NCI-H345 treated with DMSO at 0.1 percent for 48 hours (cell line): ENCODE measurements around the gene DCAF12L1.

Experiments used
- DNase-seq: peaks from one replicate; lab custom pipeline; 2025; ENCODE audit not compliant: unreplicated experiment; lab: John Stamatoyannopoulos, UW

DCAF12L1 gene

GRCh38 chrX:126552313-126553022, at the start of gene DCAF12L1:
TSS of gene DCAF12L1 (minus strand) at chrX:126552814. CDS start at chrX:126552608, 206 bp downstream.
- no peak for DNase-seq

- no peak for DNase-seq
Measured at GRCh38 chrX:126580877-126581276, 28.3 kb upstream of the DCAF12L1 start.

DNA sequence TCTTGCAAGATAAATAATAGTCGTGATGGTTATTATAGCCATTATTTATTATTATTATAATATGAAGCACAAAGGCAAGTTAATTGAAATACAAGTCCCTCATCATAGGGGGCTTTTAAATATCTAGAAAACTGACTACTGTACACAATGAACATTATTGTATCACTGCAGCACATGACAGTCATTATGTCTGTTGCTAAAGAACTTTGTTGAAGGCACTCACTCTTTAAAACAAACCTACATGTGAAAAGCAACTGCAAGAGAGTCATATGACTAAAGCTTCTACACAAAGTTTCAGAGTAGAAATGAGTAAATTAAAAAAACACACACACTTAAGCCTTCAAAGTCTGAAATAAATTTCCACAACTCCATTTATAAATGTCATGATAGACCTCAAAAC, 23.3 kb upstream of the DCAF12L1 start:
- no peak for DNase-seq

DNA sequence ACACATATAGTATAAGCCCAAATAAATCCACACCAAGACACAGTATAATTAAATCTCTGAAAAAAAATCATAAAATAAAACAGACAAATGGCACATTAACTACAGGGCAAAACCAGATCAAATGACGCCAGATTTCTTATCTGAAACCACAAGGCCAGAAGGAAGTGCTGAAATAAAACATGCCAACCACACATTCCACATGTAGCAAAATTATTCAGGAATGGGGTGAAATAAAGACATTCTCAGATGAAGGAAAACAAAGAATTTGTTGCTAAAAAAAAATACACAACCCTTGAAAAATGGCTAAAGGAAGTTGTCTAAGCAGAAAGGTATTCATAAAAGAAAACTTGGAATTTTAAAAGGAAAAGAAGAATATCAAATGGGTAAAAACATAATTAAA, 4.5 kb upstream of the DCAF12L1 start:
- DNase-seq = no peak

DNA sequence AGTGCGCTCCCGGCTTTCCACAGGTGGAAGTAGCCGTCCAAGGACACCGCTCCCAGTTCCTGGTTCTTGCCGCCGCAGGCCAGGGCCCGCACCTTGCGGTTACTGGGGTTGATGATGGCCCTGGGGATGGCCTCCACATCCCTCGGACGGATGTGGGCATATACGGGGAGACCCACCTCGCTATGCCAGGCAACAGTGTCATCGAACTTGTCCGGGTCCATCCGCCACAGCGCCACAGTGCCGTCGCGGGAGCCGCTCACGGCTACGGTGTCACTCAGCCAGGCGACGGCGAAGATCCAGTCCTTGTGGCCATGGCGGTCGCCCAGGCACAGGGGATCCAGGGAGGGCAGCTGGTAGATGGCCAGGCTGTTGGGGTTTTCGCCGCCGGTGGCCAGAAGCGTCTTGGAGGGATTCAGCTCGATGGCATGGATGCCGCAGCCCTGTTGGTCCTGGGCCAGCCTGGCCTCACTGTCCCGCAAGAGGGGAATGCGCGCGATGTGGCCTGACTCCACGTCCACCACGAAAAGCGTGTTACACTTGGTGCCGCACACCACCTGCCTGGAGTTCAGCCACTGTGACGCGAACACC, 795 bp downstream of the DCAF12L1 start:
- no peak for DNase-seq

DNA sequence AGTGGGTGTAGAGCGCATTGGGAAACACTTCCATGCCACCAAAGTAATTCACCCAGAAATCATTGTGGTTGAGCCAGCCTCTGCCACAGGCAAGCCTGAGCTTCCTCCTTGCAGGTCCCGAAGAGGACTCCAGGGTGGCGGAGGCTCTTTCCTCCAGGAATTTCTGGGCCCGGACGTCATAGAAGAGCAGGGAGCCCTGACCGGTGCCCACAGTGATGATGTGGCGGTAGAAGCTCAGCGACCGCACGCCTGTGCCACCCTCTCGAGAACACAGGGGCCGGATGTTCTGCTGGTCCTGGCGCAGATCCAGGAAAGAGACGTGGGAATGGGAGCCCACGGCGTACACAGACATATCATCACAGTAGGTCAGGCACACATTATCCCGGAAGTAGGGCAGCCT, 1.3 kb downstream of the DCAF12L1 start:
- DNase-seq = no peak

DNA sequence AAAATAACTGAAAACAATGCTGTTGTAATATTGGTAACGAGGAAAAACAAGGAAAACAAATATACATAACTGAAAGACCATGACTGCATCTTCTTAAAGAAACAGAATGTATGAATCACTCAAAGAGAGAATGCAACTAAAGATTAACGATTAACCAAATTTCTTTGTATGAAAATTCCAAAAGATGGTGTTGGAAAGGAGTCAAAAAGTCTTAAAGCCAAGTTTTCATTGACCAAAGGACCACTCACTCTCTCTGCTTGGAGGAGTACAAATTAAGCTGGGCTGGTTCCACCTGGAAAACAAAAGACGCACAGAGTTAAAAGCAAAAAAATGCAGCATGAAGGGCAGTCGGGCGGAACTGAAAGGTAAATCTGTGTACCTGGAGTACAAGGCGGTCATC, 1.8 kb downstream of the DCAF12L1 start:
- DNase-seq = no peak

DNA sequence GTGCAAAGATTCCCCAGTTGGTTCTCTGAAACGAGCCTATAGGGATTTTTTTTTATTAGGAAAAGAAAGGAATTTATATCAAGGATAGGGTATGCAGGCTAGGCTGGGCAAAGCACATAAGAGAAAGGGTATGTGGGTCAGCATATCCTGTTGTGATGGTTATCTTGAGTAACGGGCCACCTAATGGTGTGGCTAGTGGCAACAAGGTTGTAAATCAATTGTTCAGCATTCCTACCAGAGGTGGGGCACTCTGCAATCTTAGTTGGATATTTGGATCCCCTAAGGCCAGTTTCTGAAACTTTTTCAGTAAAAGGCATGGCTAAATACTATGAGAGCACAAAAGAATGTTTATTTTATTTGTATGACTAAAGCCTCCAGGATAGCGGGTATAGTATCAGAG, 42.7 kb downstream of the DCAF12L1 start:
- DNase-seq = no peak
